ENCODE data around the gene SMCR8.
A peak's percentile ranks its signal among the peaks of the same experiment; 100 is the strongest.
"Not testable (repeated sequence)": the region's sequence is repeated elsewhere in the genome, so short reads cannot be mapped to it uniquely, and the experiment has no call there.

Gene SMCR8, protein sequence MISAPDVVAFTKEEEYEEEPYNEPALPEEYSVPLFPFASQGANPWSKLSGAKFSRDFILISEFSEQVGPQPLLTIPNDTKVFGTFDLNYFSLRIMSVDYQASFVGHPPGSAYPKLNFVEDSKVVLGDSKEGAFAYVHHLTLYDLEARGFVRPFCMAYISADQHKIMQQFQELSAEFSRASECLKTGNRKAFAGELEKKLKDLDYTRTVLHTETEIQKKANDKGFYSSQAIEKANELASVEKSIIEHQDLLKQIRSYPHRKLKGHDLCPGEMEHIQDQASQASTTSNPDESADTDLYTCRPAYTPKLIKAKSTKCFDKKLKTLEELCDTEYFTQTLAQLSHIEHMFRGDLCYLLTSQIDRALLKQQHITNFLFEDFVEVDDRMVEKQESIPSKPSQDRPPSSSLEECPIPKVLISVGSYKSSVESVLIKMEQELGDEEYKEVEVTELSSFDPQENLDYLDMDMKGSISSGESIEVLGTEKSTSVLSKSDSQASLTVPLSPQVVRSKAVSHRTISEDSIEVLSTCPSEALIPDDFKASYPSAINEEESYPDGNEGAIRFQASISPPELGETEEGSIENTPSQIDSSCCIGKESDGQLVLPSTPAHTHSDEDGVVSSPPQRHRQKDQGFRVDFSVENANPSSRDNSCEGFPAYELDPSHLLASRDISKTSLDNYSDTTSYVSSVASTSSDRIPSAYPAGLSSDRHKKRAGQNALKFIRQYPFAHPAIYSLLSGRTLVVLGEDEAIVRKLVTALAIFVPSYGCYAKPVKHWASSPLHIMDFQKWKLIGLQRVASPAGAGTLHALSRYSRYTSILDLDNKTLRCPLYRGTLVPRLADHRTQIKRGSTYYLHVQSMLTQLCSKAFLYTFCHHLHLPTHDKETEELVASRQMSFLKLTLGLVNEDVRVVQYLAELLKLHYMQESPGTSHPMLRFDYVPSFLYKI

DNA sequence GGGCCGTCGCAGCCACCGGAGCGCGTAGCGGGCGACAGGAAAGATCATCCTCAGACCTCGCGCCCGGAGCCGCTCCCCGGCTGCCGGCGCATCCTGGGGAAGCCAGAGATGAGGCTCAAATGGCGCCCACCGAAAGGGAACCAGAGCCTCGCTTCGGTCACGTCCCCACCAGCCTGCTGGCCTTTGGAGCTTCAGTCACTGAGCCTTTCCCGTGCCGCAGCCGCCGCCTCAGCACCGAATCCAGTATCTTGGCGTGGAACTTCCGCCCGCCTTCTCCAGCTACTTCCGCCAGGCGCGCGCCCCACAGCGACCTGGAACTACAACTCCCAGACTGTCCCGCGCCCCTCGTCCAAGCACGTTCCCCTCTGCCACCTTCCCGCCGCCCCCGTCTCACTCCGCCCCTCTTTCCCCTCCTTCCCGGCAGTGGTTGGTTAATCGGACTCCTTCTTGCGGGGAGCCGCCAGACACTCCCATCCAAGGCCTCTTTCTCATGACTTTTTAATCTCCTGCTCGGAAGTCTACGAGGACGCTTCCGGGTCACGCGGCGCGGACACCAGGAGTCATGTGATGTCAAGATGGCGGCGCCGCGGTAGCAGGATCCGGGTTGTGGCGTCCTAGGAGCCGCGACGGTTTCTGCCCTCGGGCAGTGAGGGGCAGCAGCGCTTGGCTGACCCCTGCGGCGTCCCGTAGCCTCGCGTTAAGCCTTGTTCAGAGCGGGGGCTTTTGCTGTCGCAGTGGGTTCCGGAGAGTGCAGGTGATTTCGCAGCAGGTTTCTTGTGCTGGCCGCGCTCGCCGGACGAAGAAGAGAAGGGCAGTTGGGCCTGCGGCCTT is at the start of gene SMCR8, which contains the start of gene TOP3A:
Gene SMCR8 (plus strand): TSS at position 563 of the 831 bp plus-strand sequence. CDS start 497 bp downstream, outside the sequence.
Gene TOP3A (minus strand): TSS at position 264 of the 831 bp plus-strand sequence. CDS start 216 bp downstream, at position 48.
- intact Hi-C loops (cut with DNase I) = loop anchor here (5.0 to 10.0 kb wide), 3 partner anchors 60 to 228 kb away; partner anchors contain the start of genes ALKBH5, DRG2 and FLII
- peak; percentile 95 to 99 (median 98) for DNase-seq

DNA sequence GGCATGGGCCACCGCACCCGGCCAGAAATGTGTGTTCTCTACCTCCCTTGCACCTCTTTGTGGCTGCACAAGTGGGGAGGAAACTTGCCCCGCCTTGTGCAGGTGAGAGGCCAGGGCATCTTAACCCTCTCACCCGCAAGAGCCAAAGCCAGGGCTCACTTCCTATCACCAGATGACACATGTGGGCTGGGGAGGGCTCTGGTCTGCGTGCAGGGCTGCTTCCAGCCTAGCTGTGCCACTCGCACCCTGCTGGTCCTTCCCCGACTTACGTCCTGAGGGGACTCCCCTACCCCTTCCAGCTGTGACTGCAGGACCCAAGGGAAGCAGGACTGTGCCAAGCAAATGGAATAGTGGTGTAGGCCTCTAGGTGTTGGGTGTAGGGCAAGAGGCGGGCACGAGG is 47.7 kb upstream of the SMCR8 start:
- intact Hi-C loops (cut with DNase I) = no loop called here
- DNase-seq = no peak

DNA sequence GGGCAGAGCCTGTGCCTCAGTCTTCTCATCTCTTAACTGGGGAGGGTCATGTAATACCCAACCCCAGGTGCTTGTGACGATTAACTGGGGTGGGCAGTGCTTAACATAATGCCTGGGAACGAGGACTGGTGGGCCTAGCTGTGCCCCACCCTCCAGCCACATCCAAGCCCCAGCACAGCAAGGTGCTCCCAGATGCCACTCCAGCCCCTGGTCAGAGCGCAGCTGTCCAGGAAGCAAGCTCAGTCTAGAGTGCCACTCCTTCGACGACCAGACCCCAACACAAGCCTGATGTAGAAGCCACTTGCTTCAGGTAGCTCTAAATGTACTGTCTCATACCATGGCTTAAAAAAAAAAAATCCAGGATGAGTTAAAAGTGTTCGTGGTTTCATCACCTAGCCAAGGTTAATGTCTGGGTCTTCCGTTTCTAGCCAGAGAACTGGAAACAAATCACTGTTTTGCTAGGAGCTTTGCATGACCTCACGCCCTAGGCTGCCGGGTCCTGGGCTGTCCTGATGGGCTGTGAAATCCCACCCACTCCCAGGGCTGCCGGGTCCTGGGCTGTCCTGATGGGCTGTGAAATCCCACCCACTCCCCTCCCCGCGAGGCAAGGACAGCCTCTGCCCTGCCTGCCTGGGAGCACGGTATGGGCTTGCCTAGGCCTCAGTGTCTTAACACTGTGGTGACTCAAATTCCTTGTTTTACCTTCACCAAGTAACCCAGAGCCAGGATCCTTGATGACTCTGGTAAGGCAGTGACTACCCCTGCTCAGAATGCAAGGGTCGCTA is 47.0 kb upstream of the SMCR8 start:
- DNase-seq = no peak
- intact Hi-C loops (cut with DNase I) = no loop called here

DNA sequence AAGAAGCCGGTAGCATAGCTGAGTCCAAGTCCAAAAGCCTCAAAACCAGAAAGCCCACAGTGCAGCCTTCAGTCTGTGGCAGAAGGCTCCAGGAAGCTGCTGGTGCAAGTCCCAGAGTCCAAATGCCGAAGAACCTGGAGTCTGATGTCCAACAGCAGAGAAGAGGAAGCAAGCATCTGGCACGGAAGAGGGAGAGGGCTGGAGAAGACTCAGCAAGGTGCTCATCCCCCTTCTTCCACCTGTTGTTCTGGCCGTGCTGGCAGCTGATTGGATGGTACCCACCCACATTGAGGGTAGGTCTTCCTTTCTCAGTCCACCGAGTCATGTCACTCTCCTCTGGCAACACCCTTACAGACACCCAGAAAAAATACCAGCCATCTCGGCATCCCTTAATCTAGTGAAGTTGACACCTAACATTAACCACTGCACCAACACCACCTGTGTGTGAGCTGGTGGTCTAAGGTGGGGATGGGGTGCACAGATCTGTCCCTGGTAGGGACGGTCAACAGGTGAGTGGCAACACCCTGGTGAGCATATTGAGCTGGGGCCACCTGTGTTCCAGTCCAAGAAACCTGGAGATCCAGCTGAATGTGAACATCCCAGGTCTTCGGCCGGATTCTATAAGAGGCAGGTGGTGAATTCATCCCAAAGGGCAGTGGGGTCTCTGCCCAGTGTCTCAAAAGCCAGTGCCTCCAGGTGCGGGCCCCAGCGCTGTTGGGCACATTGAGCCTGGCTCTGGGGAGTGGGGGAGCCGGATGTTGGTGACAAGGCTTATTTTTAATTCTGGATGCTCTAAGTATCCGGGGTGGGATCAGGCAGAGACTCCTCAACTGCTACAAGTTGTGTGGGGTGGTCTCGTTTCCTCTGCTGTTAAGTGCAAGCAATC is 44.8 kb upstream of the SMCR8 start:
- intact Hi-C loops (cut with DNase I) = no loop called here

DNA sequence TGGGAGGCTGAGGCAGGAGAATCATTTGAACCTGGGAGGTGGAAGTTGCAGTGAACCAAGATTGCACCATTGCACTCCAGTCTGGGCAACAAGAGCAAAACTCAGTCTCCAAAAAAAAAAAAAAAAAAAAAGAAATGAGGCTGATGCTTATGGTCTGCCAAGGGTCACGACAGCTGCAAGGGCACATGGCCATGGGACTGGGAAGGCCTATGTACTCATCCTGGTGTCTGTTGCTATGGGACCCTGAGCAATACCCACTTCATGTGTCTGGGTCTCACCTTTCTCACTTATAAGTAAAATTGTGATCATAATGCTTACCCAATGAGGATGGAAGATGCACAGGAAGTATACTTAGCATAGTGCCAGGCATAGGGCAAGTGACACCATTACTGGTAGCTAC is 38.0 kb upstream of the SMCR8 start:
- intact Hi-C loops (cut with DNase I) = no loop called here
- no peak for DNase-seq

More for the DNA sequence above, 44.8 kb upstream of the SMCR8 start:
- DNase-seq = no peak

DNA sequence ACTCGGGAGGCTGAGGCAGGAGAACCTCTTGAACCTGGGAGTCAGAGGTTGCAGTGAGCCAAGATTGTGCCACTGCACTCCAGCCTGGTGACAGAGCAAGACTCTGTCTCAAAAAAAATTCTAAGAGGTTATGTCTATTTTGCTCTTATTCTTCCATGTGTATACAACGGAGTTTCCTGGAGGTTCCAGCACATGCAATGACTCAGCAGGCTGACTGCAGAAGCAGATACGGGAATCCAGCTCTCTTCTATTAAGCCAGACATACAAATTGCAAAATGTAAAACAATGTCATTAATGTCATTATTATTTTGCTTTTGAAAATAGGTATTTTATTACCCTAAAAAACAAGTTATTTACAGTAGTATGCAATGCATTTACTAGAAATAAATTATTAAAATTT is 36.2 kb upstream of the SMCR8 start:
- DNase-seq = peak in 2 of 42 donors; percentile 20 to 21
- intact Hi-C loops (cut with DNase I) = no loop called here

DNA sequence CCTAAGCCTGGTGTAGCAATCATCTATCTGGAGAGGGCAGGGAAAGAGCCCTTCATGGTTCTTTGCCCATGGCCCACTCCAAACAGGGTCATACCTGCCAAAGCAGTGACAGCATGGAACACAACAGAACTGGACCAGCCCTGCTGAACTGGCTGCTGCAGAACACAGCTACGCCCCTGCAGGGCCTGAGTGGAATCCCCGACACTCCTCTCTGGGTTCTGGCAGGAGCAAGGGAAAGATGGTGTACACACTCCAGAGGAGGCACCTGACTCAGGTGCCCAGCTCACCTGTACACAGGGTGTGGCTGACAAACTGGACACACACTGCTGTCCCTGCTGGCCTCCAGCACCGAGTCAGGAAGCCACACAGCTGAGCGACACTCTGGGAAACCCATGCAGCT is 34.8 kb upstream of the SMCR8 start:
- DNase-seq = no peak
- intact Hi-C loops (cut with DNase I) = no loop called here

DNA sequence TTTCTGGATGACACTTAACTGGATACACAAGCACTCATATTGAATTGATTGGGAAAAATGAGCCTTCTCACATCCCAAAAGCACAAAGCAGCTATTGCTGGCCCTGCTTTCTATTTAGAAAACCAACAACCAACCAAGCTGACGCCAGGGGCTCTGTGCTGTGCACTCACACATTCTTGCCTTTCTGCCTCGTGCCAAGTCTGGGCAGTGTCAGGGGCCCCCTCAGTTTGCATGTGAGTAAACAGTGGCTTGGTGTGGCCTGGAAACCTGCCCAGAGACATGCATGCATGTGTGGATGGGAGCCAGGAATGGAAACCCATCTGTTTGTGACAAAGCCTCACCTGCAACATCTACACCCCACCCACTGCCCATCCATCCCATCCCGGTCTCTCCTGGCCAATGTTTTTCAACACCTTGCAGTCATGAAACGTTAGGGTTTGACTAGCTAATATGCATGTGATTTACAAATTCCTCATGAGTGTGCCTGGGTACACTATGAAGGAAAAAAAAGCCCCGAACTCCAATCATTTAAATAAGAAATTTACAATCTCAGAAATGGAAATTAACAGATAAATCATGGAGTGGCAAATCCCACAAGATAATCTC is 34.2 kb upstream of the SMCR8 start:
- no peak for DNase-seq
- intact Hi-C loops (cut with DNase I) = no loop called here

DNA sequence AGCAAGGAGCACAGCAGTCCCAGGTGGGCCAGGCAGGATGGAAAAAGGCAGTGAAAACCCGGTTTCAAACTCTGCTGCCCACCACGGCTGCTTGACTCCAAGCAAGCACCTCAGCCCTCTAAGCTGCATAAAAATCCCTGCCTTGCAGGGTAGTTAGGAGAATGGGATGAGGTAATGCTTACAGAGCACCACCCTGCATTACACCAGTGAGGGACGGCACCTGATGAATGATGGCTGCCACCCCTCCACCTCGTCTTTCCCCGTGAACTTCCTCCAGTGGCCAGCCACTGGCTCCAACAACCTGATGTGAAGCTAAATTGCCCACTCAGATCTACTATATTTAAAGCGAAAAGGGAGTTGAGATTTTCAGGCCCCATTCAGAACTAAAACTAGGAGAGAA is 33.3 kb upstream of the SMCR8 start:
- no peak for DNase-seq
- intact Hi-C loops (cut with DNase I) = no loop called here

DNA sequence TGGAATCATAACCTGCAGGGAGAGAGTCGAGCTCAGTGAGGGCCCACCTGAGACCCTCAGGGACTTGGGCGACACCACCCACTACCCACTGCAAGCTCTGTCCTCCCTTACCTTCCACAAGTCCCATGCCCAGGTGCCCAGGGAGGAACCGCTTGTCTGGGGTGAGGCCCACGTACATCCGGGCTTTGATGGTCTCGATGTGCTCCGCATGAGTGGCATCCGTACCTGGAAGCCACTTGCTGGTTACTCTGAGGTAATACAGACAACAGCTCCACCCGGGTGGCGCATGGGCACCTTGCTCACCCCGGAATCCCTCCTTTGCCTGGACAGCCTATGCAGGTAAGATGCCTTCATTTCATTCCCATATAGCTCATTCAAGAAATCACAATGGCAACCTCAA is 29.8 kb upstream of the SMCR8 start:
- intact Hi-C loops (cut with DNase I) = no loop called here

DNA sequence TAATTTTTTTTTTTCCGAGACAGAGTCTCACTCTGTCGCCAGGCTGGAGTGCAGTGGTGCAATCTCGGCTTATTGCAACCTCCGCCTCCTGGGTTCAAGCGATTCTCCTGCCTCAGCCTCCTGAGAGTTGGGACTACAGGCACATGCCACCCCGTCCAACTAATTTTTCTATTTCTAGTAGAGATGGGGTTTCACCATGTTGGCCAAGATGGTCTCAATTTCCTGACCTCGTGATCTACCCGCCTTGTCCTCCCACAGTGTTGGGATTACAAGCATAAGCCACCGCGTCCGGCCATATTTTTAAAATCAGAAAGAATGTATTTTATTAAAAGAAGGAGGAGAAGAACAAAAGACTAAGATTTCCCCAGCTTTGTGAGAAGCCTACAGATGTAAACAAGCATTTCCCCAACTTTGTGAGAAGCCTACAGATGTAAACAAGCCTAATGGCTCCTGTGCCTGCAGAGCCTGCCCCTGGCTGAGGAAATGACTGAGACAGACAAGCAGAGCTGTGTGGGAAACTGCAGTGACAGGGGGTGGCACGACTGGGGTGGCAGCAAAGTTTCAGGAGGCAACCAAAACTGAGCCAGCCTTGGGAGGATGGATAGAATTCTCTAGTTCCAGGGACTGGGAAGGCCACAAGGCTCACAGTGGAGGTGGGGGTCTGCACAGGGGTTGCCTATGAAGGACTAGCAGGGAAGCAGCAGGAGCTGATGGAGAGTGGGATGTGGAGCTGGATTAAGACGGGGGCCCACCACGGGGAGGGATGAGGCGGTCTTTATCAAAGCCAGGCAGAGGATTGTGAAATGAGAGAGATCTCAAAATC is 23.2 kb upstream of the SMCR8 start:
- no peak for DNase-seq

More for the DNA sequence above, 29.8 kb upstream of the SMCR8 start:
- no peak for DNase-seq

DNA sequence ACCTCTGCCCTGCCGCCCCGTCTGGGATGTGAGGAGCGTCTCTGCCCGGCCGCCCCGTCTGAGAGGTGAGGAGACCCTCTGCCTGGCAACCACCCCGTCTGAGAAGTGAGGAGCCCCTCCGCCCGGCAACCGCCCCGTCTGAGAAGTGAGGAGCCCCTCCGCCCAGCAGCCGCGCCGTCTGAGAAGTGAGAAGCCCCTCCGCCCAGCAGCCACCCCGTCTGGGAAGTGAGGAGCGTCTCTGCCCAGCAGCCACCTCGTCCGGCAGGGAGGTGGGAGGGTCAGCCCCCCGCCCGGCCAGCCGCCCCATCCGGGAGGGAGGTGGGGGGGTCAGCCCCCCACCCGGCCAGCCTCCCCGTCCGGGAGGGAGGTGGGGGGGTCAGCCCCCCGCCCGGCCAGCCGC is 17.0 kb upstream of the SMCR8 start:
- DNase-seq; intact Hi-C loops (cut with DNase I): not testable (repeated sequence)

More for the DNA sequence above, 23.2 kb upstream of the SMCR8 start:
- intact Hi-C loops (cut with DNase I) = no loop called here

DNA sequence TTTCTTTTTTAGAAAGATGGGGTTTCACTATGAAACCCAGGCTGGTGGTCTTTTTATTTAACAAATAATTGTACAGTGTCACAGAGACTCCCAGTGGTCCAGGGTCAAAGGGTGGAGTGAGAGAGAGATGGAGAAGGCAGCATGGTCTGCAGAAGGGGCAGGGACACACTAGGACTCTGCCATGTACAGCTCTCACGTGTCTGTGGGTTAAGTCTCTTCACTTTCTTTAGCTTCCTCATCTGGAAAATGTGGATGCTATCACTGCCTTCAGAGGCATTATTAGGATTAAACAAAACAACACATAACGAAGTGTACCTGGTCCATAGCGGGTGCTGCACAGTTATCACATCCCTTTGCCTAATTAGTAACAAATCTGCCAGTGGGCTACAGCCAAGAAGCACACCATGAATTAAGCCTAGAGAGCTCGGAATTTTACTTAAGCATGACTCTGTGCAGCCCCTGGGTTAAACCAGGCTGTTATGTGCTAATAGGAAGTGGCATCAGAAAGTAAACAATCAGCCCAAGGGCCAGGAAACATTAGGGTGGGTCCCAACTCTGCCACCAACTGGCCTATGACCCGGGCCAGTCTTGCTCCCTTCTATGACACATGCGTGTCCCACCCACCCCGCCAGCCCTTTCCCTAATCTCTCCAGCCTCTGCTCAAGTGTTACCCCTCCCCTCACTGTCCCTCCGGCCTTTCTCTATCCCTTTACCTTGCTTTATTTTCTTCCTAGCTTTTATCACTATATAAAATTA is 14.2 kb upstream of the SMCR8 start:
- intact Hi-C loops (cut with DNase I) = no loop called here
- no peak for DNase-seq

DNA sequence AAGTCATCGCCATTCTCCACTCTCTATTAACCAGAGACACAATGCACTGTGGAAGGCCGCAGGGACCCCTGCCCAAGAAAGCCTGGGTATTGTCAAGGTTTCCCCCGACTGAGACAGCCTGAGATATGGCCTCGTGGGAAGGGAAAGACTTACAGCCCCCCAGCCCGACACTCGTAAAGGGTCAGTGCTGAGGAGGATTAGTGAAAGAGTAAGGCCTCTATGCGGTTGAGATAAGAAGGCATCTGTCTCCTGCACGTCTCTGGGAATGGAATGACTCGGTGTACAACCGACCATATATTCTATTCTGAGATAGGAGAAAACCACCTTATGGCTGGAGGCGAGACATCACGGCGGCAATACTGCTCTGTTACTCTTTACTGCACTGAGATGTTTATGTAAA is 11.9 kb upstream of the SMCR8 start:
- DNase-seq; intact Hi-C loops (cut with DNase I): not testable (repeated sequence)

DNA sequence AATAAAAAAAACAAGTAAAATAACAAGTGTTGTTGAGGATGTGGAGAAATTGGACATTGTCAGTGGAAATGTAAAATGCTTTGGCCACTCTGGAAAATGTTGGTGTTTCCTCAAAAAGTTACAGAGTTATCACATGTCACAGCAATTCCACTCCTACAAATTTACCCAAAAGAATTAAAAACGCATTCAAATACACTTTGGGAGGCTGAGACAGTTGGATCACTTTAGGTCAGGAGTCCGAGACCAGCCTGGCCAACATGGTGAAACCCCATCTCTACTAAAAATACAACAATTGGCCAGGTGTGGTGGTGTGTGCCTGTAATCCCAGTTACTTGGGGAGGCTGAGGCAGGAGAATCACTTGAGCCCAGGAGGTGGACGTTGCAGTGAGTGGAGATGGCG is 5.9 kb upstream of the SMCR8 start:
- intact Hi-C loops (cut with DNase I) = no loop called here
- no peak for DNase-seq

Data from head of caudate nucleus (tissue), 42 donors.